PC-3 (cell line): Measurements from ENCODE around the gene CNOT8.

Experiments used
- EZH2 ChIP-seq: fragments of 300-600 bp; sonication (generic); IDR thresholded peaks from one replicate; pipeline ENCODE4 v1.6.1; 2017; ENCODE audit warnings: antibody characterized with exemption, mild to moderate bottlenecking, low read length; ENCODE audit not compliant: unreplicated experiment
- EZH2phosphoT487 ChIP-seq: fragments of 300-600 bp; sonication (generic); IDR thresholded peaks from 2 replicates; pipeline ENCODE4 v1.6.1; 2018; ENCODE audit warnings: mild to moderate bottlenecking, antibody characterized with exemption, low read length, borderline replicate concordance
- TF ChIP-seq, protein P1 (sequence below): fragments of 300-600 bp; sonication (generic); conservative IDR thresholded peaks from 2 replicates; pipeline ENCODE4 v1.5.1; 2017; ENCODE audit warnings: antibody characterized with exemption, low read depth, mild to moderate bottlenecking, low read length

GRCh38 chr5:154811653-154812465 lies 46.6 kb upstream of the CNOT8 start:
- TF ChIP-seq, protein P1, sequence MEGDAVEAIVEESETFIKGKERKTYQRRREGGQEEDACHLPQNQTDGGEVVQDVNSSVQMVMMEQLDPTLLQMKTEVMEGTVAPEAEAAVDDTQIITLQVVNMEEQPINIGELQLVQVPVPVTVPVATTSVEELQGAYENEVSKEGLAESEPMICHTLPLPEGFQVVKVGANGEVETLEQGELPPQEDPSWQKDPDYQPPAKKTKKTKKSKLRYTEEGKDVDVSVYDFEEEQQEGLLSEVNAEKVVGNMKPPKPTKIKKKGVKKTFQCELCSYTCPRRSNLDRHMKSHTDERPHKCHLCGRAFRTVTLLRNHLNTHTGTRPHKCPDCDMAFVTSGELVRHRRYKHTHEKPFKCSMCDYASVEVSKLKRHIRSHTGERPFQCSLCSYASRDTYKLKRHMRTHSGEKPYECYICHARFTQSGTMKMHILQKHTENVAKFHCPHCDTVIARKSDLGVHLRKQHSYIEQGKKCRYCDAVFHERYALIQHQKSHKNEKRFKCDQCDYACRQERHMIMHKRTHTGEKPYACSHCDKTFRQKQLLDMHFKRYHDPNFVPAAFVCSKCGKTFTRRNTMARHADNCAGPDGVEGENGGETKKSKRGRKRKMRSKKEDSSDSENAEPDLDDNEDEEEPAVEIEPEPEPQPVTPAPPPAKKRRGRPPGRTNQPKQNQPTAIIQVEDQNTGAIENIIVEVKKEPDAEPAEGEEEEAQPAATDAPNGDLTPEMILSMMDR = peak; percentile 87
- no peak for TF ChIP-seq EZH2
- no peak for TF ChIP-seq EZH2phosphoT487
